Activated CD4-positive, alpha-beta T cell treated with anti-CD3 and anti-CD28 coated beads for 1 hour (primary cell): ENCODE results near the gene ZNF365.
"Not testable (repeated sequence)": the region's sequence is repeated elsewhere in the genome, so short reads cannot be mapped to it uniquely, and the experiment has no call there.

Experiments used
- DNase-seq: peaks from one replicate; pipeline ENCODE4 v3.0.0-alpha.2; 2020

Gene ZNF365

GRCh38 chr10:62378877-62379276, 4.7 kb downstream of the ZNF365 start:
- DNase-seq, result not testable (repeated sequence)

DNA sequence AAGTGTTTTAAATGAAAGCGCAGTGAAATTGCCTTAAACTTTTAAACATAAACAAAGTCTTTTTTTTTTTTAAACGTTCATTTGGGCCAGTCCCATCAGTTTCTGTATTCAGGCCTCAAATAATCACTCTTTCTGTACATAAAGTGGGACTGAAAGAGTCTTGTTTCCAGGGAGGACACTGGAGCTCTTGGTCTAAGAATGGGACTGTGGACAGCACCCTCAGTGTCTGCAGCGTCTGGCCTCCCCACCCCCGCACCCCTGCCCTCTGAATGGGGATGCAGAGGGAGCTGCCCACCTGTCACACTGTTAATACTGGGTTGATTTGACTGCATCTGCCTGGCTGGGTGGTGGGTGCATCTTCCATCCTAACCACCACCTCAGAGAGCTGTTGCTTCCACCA, 5.2 kb downstream of the ZNF365 start:
- no peak for DNase-seq

GRCh38 chr10:62380016-62380415, 5.8 kb downstream of the ZNF365 start:
- no peak for DNase-seq

GRCh38 chr10:62381385-62382102, 7.4 kb downstream of the ZNF365 start:
- no peak for DNase-seq

- no peak for DNase-seq
Measured at GRCh38 chr10:62382831-62383230, 8.7 kb downstream of the ZNF365 start.

- DNase-seq, result no peak
Measured at GRCh38 chr10:62384057-62384446, 9.9 kb downstream of the ZNF365 start.

DNA sequence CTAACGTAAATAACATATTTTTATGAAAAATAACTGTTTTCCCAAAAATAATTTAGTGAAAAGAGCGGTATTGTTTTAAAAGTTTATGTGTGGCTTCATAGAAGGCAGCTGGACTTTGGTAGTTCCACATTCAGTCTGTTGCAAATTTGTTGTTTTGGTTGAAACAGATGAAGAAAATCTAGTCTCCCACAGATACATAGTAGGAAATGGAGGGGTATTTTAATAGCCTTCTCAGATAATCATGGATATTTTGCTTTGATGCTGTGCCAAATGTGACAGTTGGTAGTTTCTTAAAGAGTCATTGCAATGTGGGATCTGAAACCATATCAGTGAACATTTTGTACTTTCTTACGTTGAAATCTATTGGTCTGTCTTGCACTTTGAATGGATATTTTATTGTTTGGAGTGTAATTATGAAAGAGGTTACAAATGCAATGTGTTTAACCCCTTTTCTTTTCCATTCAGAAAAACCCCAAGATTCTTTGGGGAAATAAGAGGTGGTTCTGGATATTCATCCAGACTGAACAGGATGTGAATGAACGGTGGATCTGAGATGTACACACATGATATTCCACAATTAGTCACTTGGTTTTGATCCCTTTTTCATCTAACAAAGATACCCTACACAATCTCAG, 10.4 kb downstream of the ZNF365 start:
- no peak for DNase-seq

- no peak for DNase-seq
Measured at GRCh38 chr10:62386356-62387320, 12.5 kb downstream of the ZNF365 start.

GRCh38 chr10:62388328-62388727, 14.2 kb downstream of the ZNF365 start:
- DNase-seq, result no peak

- DNase-seq, result no peak
Measured at GRCh38 chr10:62390497-62391176, 16.5 kb downstream of the ZNF365 start.

- no peak for DNase-seq
Measured at GRCh38 chr10:62393237-62393636, 19.1 kb downstream of the ZNF365 start.

GRCh38 chr10:62394556-62395018, 20.4 kb downstream of the ZNF365 start:
- no peak for DNase-seq

GRCh38 chr10:62395892-62396291, 21.7 kb downstream of the ZNF365 start:
- DNase-seq, result no peak

DNA sequence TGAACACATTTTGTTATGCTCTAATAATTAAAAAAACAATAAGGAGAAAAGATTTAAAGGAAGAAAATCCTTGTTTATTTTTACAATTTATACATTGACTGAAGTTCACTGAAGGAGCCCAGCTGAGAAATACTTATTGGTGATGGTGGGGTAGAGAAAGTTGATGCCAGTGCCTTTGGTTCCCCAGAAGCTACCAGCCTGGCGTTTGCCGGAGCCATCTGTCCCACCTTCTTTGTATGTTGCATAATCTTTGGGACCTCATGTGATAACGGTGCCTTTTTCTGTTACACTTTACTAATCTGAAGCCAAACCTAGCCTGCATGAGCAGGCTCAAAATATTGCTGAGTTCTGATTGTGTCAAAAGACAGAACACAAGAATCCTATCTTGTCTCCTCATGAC, 22.7 kb downstream of the ZNF365 start:
- DNase-seq, result no peak

- no peak for DNase-seq
Measured at GRCh38 chr10:62399211-62399610, 25.0 kb downstream of the ZNF365 start.

GRCh38 chr10:62402508-62402907, 28.3 kb downstream of the ZNF365 start:
- DNase-seq, result no peak

DNA sequence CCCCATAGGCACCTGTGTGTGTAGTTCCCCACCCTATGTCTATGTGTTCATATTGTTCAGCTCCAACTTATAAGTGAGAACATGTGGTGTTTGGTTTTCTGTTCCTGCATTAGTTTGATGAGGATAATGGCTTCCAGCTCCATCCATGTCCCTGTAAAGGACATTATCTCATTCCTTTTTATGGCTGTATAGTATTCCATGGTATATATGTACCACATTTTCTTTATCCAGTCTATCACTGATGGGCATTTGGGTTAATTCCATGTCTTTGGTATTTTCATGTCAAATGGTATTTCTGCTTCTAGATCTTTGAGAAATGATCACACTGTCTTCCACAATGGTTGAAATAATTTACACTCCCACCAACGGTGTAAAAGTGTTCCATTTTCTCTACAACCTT, 36.4 kb downstream of the ZNF365 start:
- DNase-seq, result not testable (repeated sequence)

- DNase-seq, result not testable (repeated sequence)
Measured at GRCh38 chr10:62410934-62411333, 36.8 kb downstream of the ZNF365 start.

GRCh38 chr10:62413048-62413447, 38.9 kb downstream of the ZNF365 start:
- DNase-seq, result no peak

- DNase-seq, result no peak
Measured at GRCh38 chr10:62413652-62414051, 39.5 kb downstream of the ZNF365 start.

DNA sequence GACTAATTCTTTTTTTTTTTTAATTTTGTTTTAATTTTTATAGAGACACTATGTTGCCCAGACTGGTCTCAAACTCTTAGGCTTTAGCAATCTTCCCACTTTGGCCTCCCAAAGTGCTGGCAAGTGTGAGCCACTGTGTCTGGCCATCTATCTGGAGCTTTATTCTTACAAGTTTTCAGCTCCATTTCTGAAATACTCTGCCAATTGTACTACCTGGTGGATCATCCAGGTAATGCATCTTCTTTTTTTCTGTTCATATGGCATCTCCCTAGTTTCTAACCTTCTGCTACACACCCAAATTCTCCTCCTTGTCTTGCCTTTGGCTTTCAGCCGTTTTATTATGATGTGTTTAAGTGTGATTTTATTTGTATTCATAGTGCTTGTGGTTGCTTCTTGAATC, 40.2 kb downstream of the ZNF365 start:
- no peak for DNase-seq

- no peak for DNase-seq
Measured at GRCh38 chr10:62422068-62422590, 48.0 kb downstream of the ZNF365 start.

DNA sequence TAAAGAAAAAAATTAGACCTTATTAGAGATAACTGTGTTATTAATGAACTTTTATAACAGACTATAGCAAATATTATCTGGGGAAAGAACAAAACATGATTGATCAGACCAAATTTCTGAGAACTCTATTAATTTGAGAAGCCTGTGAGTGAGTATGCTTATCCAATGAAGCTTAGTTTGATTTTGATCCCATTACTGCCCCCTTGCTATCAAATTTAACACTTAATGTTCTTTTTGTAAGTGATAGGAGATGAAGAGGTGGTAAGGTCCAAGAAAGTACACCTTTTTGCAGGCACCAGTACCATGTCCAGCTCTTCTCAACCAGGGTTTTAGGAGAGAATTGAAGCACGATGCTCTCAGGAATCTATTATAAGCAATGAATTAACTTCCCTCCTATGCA, 49.9 kb downstream of the ZNF365 start:
- no peak for DNase-seq
